ENCODE results near the gene PARVG.

PARVG gene

GRCh38 chr22:44196731-44197131 lies 16.0 kb downstream of the PARVG start:
- DNase-seq (ENCODE audit: low read depth): no peak

- no peak for DNase-seq (ENCODE audit: low read depth)
Measured at GRCh38 chr22:44197271-44197670, 16.5 kb downstream of the PARVG start.

- no peak for DNase-seq (ENCODE audit: low read depth)
Measured at GRCh38 chr22:44199164-44199563, 18.4 kb downstream of the PARVG start.

GRCh38 chr22:44199866-44200265 lies 19.1 kb downstream of the PARVG start:
- DNase-seq (ENCODE audit: low read depth): no peak

GRCh38 chr22:44200451-44200850 lies 19.7 kb downstream of the PARVG start:
- DNase-seq (ENCODE audit: low read depth): no peak

GRCh38 chr22:44200855-44201550 lies 20.3 kb downstream of the PARVG start:
- DNase-seq (ENCODE audit: low read depth): no peak

- DNase-seq (ENCODE audit: low read depth): no peak
Measured at GRCh38 chr22:44201665-44202064, 20.9 kb downstream of the PARVG start.

GRCh38 chr22:44202261-44202789 lies 21.6 kb downstream of the PARVG start:
- DNase-seq (ENCODE audit: low read depth): no peak

- no peak for DNase-seq (ENCODE audit: low read depth)
Measured at GRCh38 chr22:44203203-44203602, 22.5 kb downstream of the PARVG start.

- no peak for DNase-seq (ENCODE audit: low read depth)
Measured at GRCh38 chr22:44204739-44205515, 24.2 kb downstream of the PARVG start.

- DNase-seq (ENCODE audit: low read depth): no peak
Measured at GRCh38 chr22:44205516-44206329, 25.0 kb downstream of the PARVG start.

- no peak for DNase-seq (ENCODE audit: low read depth)
Measured at GRCh38 chr22:44206330-44206645, 25.6 kb downstream of the PARVG start.

GRCh38 chr22:44206696-44207095 lies 26.0 kb downstream of the PARVG start:
- no peak for DNase-seq (ENCODE audit: low read depth)

- no peak for DNase-seq (ENCODE audit: low read depth)
Measured at GRCh38 chr22:44207173-44207980, 26.7 kb downstream of the PARVG start.

- no peak for DNase-seq (ENCODE audit: low read depth)
Measured at GRCh38 chr22:44207981-44208317, 27.2 kb downstream of the PARVG start.

- DNase-seq (ENCODE audit: low read depth): no peak
Measured at GRCh38 chr22:44209343-44209742, 28.6 kb downstream of the PARVG start.

- no peak for DNase-seq (ENCODE audit: low read depth)
Measured at GRCh38 chr22:44210722-44211121, 30.0 kb downstream of the PARVG start.

- no peak for DNase-seq (ENCODE audit: low read depth)
Measured at GRCh38 chr22:44211256-44211945, 30.7 kb downstream of the PARVG start.

- no peak for DNase-seq (ENCODE audit: low read depth)
Measured at GRCh38 chr22:44211946-44212930, 31.5 kb downstream of the PARVG start.

GRCh38 chr22:44212936-44213335 lies 32.2 kb downstream of the PARVG start:
- DNase-seq (ENCODE audit: low read depth): no peak

All from T follicular helper cell (primary cell).